Measurements from ENCODE around the gene LAMTOR2.

Gene LAMTOR2

DNA sequence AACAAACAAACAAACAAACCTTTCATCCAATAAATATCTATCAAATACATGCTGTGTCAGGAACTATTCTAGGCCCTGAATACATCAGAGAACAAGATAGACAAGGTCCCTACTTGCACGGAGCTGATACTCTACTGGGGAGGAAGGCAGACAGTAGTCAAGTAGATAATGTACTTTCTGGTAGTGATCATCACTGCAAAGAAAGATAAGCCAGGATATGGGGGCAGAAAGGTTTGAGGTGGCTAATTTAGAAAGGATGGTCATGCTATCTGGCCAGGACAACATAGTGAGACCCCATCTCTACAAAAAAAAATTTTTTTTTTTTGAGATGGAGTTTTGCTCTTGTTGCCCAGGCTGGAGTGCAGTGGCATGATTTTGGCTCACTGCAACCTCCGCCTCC lies 37.0 kb downstream of the LAMTOR2 start:
- TF ChIP-seq, protein P1, sequence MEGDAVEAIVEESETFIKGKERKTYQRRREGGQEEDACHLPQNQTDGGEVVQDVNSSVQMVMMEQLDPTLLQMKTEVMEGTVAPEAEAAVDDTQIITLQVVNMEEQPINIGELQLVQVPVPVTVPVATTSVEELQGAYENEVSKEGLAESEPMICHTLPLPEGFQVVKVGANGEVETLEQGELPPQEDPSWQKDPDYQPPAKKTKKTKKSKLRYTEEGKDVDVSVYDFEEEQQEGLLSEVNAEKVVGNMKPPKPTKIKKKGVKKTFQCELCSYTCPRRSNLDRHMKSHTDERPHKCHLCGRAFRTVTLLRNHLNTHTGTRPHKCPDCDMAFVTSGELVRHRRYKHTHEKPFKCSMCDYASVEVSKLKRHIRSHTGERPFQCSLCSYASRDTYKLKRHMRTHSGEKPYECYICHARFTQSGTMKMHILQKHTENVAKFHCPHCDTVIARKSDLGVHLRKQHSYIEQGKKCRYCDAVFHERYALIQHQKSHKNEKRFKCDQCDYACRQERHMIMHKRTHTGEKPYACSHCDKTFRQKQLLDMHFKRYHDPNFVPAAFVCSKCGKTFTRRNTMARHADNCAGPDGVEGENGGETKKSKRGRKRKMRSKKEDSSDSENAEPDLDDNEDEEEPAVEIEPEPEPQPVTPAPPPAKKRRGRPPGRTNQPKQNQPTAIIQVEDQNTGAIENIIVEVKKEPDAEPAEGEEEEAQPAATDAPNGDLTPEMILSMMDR (IDR thresholded peaks at IDR 0.05; ENCODE audit: low read depth, low read length), result no peak
- Histone ChIP-seq H3K27me3 (ENCODE audit: insufficient read depth, low read depth, severe bottlenecking) (no peaks in the 10 kb centered on the region), H3K27ac (no peak overlapping the region), H3K9me3 (ENCODE audit: severe bottlenecking) (no peaks in the 10 kb centered on the region), H3K4me3 (ENCODE audit: low read depth, low read length) (no peak overlapping the region), H3K36me3 (peaks cover 62% of the 10 kb centered on the region)
- DNase-seq, result no peak

DNA sequence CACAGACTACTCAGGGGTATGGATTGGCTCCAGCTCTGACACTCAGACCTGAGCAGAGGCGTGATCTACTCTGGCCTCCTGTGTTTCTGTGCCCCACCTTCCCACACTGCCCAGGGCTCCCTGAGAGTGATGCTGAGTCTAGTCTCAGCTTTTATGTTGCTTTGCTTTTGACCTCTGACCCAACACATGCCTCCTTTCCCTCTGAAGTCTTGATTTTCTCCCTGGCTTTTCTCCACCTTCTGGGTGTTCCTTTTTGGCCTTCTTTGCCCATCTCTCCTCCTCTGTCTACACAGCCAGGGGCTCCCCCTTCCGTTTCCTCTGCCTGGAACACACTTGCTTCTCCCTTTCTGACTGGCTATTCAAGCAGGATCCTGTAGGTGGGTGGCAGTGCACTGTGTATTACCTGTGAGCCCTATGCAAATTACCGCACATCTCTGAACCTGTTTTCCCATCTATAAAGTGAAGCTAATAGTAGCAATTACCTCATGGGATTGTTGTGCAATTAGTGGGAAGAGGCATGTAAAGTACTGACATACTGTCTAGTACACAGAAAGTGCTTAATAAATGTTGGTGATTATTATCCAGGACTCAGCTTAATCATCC lies 41.4 kb downstream of the LAMTOR2 start:
- no peak for DNase-seq
- Histone ChIP-seq H3K36me3 (peaks cover 44% of the 10 kb centered on the region), H3K4me3 (ENCODE audit: low read depth, low read length) (no peak overlapping the region), H3K27ac (no peak overlapping the region), H3K9me3 (ENCODE audit: severe bottlenecking) (no peaks in the 10 kb centered on the region), H3K27me3 (ENCODE audit: insufficient read depth, low read depth, severe bottlenecking) (no peaks in the 10 kb centered on the region)
- TF ChIP-seq, protein P1 (IDR thresholded peaks at IDR 0.05; ENCODE audit: low read depth, low read length), result no peak

DNA sequence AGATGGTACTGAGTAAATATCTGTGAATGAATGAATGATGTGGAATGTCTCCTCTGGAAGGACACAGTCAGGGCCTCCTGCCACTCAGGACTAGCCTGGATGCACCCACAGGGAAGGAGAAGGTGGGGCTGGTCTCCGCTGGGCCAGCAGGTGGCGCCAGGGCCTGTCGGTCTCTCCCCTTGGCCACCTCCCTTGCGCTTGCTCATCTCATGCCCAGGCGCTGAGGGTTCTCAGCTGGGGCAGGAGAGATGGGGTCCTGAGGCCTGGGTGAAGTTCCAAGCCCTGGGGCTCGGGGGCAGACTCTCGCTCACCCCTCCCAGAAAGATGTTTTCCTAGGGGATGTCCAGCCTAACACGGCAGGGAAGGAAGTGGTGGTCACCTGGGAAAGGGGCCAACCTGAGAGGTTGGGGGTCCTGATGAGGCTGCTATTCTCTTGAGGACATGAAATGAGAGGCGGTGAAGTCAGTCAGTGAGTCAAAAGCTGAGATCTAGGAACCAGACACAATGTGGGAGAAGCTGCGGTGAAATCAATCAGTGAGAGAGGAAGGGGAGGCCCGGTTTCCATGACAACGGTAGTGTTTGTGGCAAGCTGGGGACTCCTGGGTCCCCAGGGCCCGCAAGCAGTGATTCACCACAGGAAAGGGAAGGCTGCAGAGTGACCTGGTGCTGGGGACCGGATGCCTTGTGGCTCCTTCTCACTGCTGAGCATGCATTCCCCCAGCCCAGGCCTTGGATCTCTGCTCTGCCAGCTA lies 42.2 kb downstream of the LAMTOR2 start:
- no peaks in the 10 kb centered on the region for H3K9me3 ChIP-seq (ENCODE audit: severe bottlenecking)
- peak; percentile 96 for DNase-seq
- H3K27ac ChIP-seq, result no peak overlapping the region
- no peak overlapping the region for H3K4me3 ChIP-seq (ENCODE audit: low read depth, low read length)
- H3K36me3 ChIP-seq, result peaks cover 36% of the 10 kb centered on the region
- H3K27me3 ChIP-seq (ENCODE audit: insufficient read depth, low read depth, severe bottlenecking), result no peaks in the 10 kb centered on the region
- TF ChIP-seq, protein P1 (IDR thresholded peaks at IDR 0.05; ENCODE audit: low read depth, low read length), result peak; percentile 100

DNA sequence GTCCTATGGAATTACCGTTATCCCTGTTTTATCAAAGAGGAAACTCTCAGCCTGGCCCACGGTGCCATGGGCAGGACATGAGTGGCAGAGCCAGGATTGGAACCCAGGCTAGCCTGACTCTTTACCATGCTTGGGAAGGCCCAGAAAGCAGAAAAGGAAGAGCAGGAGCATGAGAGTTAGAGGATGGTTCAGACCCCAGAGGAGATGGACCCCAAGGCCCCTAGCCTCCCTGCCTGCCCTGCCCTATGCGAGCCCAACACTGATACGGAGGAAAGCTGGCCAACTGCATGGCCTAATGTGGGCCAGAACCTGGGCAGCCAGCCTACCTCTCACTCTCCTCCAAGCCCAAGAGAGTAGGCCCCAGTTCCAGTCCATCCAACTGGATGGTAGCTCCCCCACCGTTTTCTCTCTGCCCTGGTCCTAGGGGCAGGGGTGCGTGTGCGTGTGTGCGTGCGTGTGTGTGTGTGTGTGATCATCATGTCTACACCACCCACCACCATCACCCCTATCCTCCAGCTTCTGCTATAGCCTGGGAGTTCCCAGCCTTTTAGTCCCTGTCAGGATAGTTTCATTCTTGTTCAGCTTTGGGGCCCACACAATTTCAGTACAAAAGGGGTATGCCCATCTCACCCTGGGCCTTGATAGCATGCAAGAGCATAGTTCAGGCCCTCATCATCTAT lies 43.1 kb downstream of the LAMTOR2 start:
- Histone ChIP-seq H3K27ac (no peak overlapping the region), H3K36me3 (peaks cover 31% of the 10 kb centered on the region), H3K4me3 (ENCODE audit: low read depth, low read length) (no peak overlapping the region), H3K9me3 (ENCODE audit: severe bottlenecking) (no peaks in the 10 kb centered on the region), H3K27me3 (ENCODE audit: insufficient read depth, low read depth, severe bottlenecking) (no peaks in the 10 kb centered on the region)
- TF ChIP-seq, protein P1 (IDR thresholded peaks at IDR 0.05; ENCODE audit: low read depth, low read length), result no peak
- no peak for DNase-seq

DNA sequence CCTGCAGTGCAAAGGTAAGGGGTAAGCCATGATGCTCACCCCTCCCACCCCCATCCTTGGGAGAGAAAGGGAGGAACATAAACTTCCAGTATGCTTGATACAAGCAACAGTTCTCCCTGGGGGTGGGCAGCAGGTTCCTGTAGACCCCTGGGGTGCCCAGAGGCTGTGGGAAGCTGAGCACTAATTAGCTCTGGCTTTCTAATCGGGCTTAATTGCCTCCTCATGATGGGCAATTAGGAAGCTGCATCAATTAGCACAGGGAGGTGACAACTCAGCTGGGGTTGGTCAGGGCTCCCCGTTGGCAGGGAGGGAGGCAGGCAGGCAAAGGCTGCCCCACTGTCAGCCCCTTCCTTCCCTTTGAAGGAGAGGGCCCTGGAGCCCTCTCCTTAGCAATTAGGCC lies 44.2 kb downstream of the LAMTOR2 start:
- no peak for DNase-seq
- H3K4me3 ChIP-seq (ENCODE audit: low read depth, low read length), result no peak overlapping the region
- peaks cover 26% of the 10 kb centered on the region for H3K36me3 ChIP-seq
- no peaks in the 10 kb centered on the region for H3K9me3 ChIP-seq (ENCODE audit: severe bottlenecking)
- TF ChIP-seq, protein P1 (IDR thresholded peaks at IDR 0.05; ENCODE audit: low read depth, low read length), result no peak
- no peaks in the 10 kb centered on the region for H3K27me3 ChIP-seq (ENCODE audit: insufficient read depth, low read depth, severe bottlenecking)
- no peak overlapping the region for H3K27ac ChIP-seq
